Activated B cell treated with CpG ODN at 0.5 μM for 24 hours (primary cell): Measurements from ENCODE around the gene STAP2. TPM values are rescaled to one million over a fixed set of nuclear protein-coding genes. Genes with fewer than 3 reads are reported as not detected.
"Not testable (repeated sequence)": the region's sequence is repeated elsewhere in the genome, so short reads cannot be mapped to it uniquely, and the experiment has no call there.

Experiments used
- ATAC-seq: fragments of 200-7000 bp; cut with Tn5 transposase; one replicate; pipeline ENCODE4 v1.10.0; 2021; ENCODE audit warnings: low read depth, mild to moderate bottlenecking, moderate library complexity
- CTCF ChIA-PET: fragments of 350-600 bp; sonication (Branson Sonifier 250); formaldehyde crosslinking; loops from one replicate; lab custom pipeline; 2021; ENCODE audit warnings: antibody characterized with exemption; lab: Charles Lee
- POLR2A ChIA-PET: fragments of 350-600 bp; sonication (Branson Sonifier 250); formaldehyde crosslinking; loops from one replicate; lab custom pipeline; 2021; ENCODE audit warnings: antibody characterized with exemption; lab: Charles Lee
- DNase-seq: peaks from one replicate; pipeline ENCODE4 v3.0.0; 2022
- H3K27ac Mint-ChIP-seq: one replicate; pipeline ENCODE4 v1.8.0; 2020; ENCODE audit warnings: mixed read lengths
- H3K27me3 Mint-ChIP-seq: one replicate; pipeline ENCODE4 v1.8.0; 2021; ENCODE audit warnings: mixed read lengths
- H3K36me3 Mint-ChIP-seq: one replicate; pipeline ENCODE4 v1.8.0; 2021; ENCODE audit warnings: low read depth, mixed read lengths
- H3K4me1 Mint-ChIP-seq: one replicate; pipeline ENCODE4 v1.8.0; 2021; ENCODE audit warnings: mixed read lengths
- H3K4me3 Mint-ChIP-seq: one replicate; pipeline ENCODE4 v1.8.0; 2020; ENCODE audit warnings: mild to moderate bottlenecking, mixed read lengths
- H3K9me3 Mint-ChIP-seq: one replicate; pipeline ENCODE4 v1.8.0; 2020; ENCODE audit warnings: mixed read lengths
- CTCF ChIP-seq: fragments of 200-600 bp; IDR thresholded peaks from one replicate; pipeline ENCODE4 v1.8.0; 2022; ENCODE audit warnings: antibody characterized with exemption, mild to moderate bottlenecking
- intact Hi-C: fragments of 100-400 bp; cut with micrococcal nuclease; formaldehyde crosslinking; loops from one replicate; pipeline ENCODE4 v1.15.1; 2024
- total RNA-seq: library from RNA; stranded (reverse); gene quantifications from 2 replicates; pipeline ENCODE4 v1.2.3, GENCODE V29; 2022

Gene STAP2
- total RNA-seq, 1 donor from 2014 or later: 1.1 TPM

- intact Hi-C loops: no loop called here
- CTCF ChIA-PET: no interaction called here
- ATAC-seq (no peak), DNase-seq (no peak)
- no peak for TF ChIP-seq CTCF
- POLR2A ChIA-PET: no interaction called here
- Mint-ChIP-seq H3K27ac (no peak overlapping the region), H3K4me1 (peaks cover 16% of the 10 kb centered on the region), H3K9me3 (no peaks in the 10 kb centered on the region), H3K27me3 (no peaks in the 10 kb centered on the region), H3K36me3 (no peaks in the 10 kb centered on the region), H3K4me3 (no peak overlapping the region)
Measured at GRCh38 chr19:4334929-4335570, 3.6 kb downstream of the STAP2 start.

- ATAC-seq (no peak), DNase-seq (no peak)
- Mint-ChIP-seq H3K9me3 (no peaks in the 10 kb centered on the region), H3K27ac (no peak overlapping the region), H3K4me1 (peaks cover 26% of the 10 kb centered on the region), H3K36me3 (no peaks in the 10 kb centered on the region), H3K27me3 (no peaks in the 10 kb centered on the region), H3K4me3 (no peak overlapping the region)
- POLR2A ChIA-PET: interaction anchor here (0.7 to 1.8 kb wide), 2 partner anchors 13 to 760 kb away, joined by 4 to 9 read pairs; partner anchors contain the start of gene MPND
- TF ChIP-seq CTCF: no peak
- intact Hi-C loops: no loop called here
- CTCF ChIA-PET: no interaction called here
Measured at GRCh38 chr19:4329858-4330257, 8.8 kb downstream of the STAP2 start.

- DNase-seq, H3K36me3 Mint-ChIP-seq, CTCF ChIA-PET, H3K27me3 Mint-ChIP-seq, ATAC-seq, H3K9me3 Mint-ChIP-seq: not testable (repeated sequence)
- intact Hi-C loops: loop anchor here (1.0 kb wide), 1 partner anchor 13 kb away; no protein-coding TSS in a partner anchor
- peaks cover 26% of the 10 kb centered on the region for H3K4me1 Mint-ChIP-seq
- H3K4me3 Mint-ChIP-seq: peak overlapping the region; percentile 81
- H3K27ac Mint-ChIP-seq: peak overlapping the region; percentile 82
- POLR2A ChIA-PET: interaction anchor here (0.6 to 1.8 kb wide), 3 partner anchors 14 to 82 kb away, joined by 6 to 17 read pairs (median 9); partner anchors contain the start of gene MPND
Measured at GRCh38 chr19:4328991-4329681, 9.5 kb downstream of the STAP2 start.

DNA sequence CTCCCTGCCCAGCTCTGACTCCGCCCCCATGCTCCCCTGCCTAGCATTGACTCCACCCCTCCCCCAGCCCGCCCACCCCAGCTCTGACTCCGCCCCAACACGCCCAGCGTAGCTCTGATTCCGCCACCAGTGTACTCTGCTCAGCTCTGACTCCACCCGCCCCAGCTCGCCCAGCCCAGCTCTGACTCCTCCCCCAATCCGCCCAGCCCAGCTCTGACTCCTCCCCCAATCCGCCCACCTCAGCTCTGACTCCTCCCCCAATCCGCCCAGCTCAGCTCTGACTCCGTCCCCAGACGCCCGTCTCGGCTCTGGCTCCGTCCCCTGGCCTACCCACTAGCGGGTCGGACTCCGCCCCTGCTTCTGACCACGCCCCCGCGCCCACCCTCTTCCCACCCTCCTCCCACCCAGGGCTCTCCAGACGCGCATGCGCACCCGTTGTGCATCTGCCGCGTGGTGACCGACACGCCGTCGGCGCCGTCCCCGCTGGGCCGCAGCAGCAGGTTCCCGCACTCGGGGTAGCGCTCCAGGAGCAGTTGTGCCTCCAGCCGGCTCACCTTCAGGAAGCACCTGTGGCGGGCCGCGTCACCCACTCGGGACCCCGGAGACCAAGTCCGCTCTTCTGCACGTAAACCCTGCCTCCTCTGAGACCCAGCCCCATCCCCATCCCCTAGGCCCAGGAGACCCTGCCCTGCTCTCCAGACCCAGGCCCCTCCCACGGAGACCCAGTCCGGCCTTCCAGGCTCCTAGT is 10.2 kb downstream of the STAP2 start:
- Mint-ChIP-seq H3K27ac (peak overlapping the region; percentile 82), H3K9me3 (no peaks in the 10 kb centered on the region), H3K27me3 (no peaks in the 10 kb centered on the region), H3K4me1 (peaks cover 26% of the 10 kb centered on the region), H3K36me3 (no peaks in the 10 kb centered on the region), H3K4me3 (peak overlapping the region; percentile 81)
- ChIA-PET CTCF (interaction anchor here (0.9 kb wide), 1 partner anchor 62 kb away, joined by 3 read pairs; no protein-coding TSS in a partner anchor), POLR2A (interaction anchor here (0.6 to 1.4 kb wide), 5 partner anchors 15 to 143 kb away, joined by 3 to 17 read pairs (median 5); partner anchors contain the start of genes EBI3, MPND and YJU2)
- DNase-seq (peak; percentile 81), ATAC-seq (peak; percentile 90)
- TF ChIP-seq CTCF: no peak
- intact Hi-C loops: loop anchor here (1.0 kb wide), 1 partner anchor 14 kb away; no protein-coding TSS in a partner anchor

DNA sequence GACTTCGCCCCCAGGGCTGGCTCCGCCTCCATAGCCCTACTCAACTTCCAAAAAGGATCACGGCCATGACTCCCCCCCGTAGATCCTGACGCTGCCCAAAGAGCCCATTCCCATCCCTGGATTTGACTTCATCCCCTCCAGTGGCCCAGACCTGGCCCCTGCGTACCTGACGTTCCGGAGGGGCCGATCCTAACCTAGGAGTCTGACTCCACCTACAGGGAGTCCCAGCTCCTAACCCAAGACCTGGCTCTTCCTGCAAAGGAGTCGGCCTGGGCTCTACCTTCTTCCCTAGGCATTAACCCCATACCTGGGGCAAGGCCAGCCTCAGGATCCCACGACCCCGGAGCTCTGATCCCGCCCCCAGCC is 10.8 kb downstream of the STAP2 start:
- intact Hi-C loops: loop anchor here (1.0 kb wide), 1 partner anchor 14 kb away; no protein-coding TSS in a partner anchor
- no peak overlapping the region for H3K27ac Mint-ChIP-seq
- ATAC-seq: peak; percentile 2
- no peaks in the 10 kb centered on the region for H3K36me3 Mint-ChIP-seq
- DNase-seq: no peak
- TF ChIP-seq CTCF: no peak
- CTCF ChIA-PET: interaction anchor here (0.9 kb wide), 1 partner anchor 61 kb away, joined by 3 read pairs; no protein-coding TSS in a partner anchor
- H3K9me3 Mint-ChIP-seq: no peaks in the 10 kb centered on the region
- POLR2A ChIA-PET: interaction anchor here (0.8 to 1.4 kb wide), 4 partner anchors 16 to 144 kb away, joined by 3 to 17 read pairs (median 4); partner anchors contain the start of genes EBI3, MPND and YJU2
- peak overlapping the region; percentile 56 for H3K4me3 Mint-ChIP-seq
- H3K4me1 Mint-ChIP-seq: peaks cover 26% of the 10 kb centered on the region
- no peaks in the 10 kb centered on the region for H3K27me3 Mint-ChIP-seq
